SK-N-SH (cell line): ENCODE measurements around the gene OCIAD1. TPM values are rescaled to one million over a fixed set of nuclear protein-coding genes. Genes with fewer than 3 reads are reported as not detected.

ENCODE experiments used
- CTCF ChIA-PET: fragments of 300-600, 350-600 bp; formaldehyde crosslinking; extraction: SDS; loops from one replicate; lab custom pipeline; 2021; lab: Yijun Ruan, JAX
- POLR2A ChIA-PET: fragments of 350-600 bp; sonication (Branson Sonifier 250); formaldehyde crosslinking; extraction: SDS; loops from one replicate; lab custom pipeline; 2020; ENCODE audit warnings: antibody characterized with exemption, inconsistent platforms; lab: Yijun Ruan, JAX
- DNase-seq: peaks from one replicate; pipeline ENCODE4 v3.0.0; 2012
- H2AFZ ChIP-seq: fragments of 200-600 bp; sonication (generic); 2 replicates; pipeline ENCODE4 v1.8.1; 2016; ENCODE audit warnings: antibody characterized with exemption, mild to moderate bottlenecking, low read depth
- H3F3A ChIP-seq: fragments of 200-600 bp; sonication (generic); replicated peaks from 2 replicates; pipeline ENCODE3; 2016; ENCODE audit warnings: antibody characterized with exemption, mild to moderate bottlenecking; ENCODE audit not compliant: insufficient read depth
- H3K27ac ChIP-seq, 2 experiments: fragments of 200-500 bp in 1 of 2; fragments of 200-600 bp in 1 of 2; sonication (Bioruptor generic) in 1 of 2; sonication (generic), shearing (Covaris generic) in 1 of 2; 2 replicates each; pipeline versions ENCODE4 v1.5.1 to v1.6.1; 2014 to 2016; ENCODE audit warnings: low read depth in 2 of 2, inconsistent platforms in 1 of 2, low read length in 1 of 2, mild to moderate bottlenecking in 1 of 2, mixed read lengths in 1 of 2
- H3K27me3 ChIP-seq: fragments of 200-600 bp; sonication (generic), shearing (Covaris generic); 2 replicates; pipeline ENCODE4 v1.6.1; 2016; ENCODE audit warnings: mixed run types; ENCODE audit not compliant: insufficient read depth
- H3K36me3 ChIP-seq, 2 experiments: fragments of 200-500 bp in 1 of 2; fragments of 200-600 bp in 1 of 2; sonication (Bioruptor generic) in 1 of 2; sonication (generic) in 1 of 2; replicated peaks in 1 of 2; 2 replicates each; pipeline versions ENCODE3 to v1.5.1; 2014 to 2016; ENCODE audit warnings: low read length in 1 of 2, mild to moderate bottlenecking in 1 of 2; ENCODE audit not compliant: insufficient read depth in 2 of 2, control insufficient read depth in 1 of 2
- H3K4me1 ChIP-seq, 2 experiments: fragments of 200-500 bp in 1 of 2; fragments of 200-600 bp in 1 of 2; sonication (Bioruptor generic) in 1 of 2; sonication (generic), shearing (Covaris generic) in 1 of 2; 2 replicates each; pipeline versions ENCODE4 v1.5.1 to v1.6.1; 2014 to 2016; ENCODE audit warnings: low read depth in 1 of 2, low read length in 1 of 2, mixed run types in 1 of 2; ENCODE audit not compliant: insufficient read depth in 2 of 2, control insufficient read depth in 1 of 2
- H3K4me2 ChIP-seq: fragments of 200-600 bp; sonication (generic), shearing (Covaris generic); 2 replicates; pipeline ENCODE4 v1.6.1; 2017; ENCODE audit warnings: mixed run types
- H3K4me3 ChIP-seq, 2 experiments: fragments of 200-500 bp in 1 of 2; fragments of 200-600 bp in 1 of 2; sonication (Bioruptor generic) in 1 of 2; sonication (generic), shearing (Covaris generic) in 1 of 2; 2 replicates each; pipeline versions ENCODE4 v1.5.1 to v1.8.1; 2014 to 2016; ENCODE audit warnings: low read depth in 2 of 2, inconsistent platforms in 1 of 2, low read length in 1 of 2, mild to moderate bottlenecking in 1 of 2, mixed read lengths in 1 of 2, moderate library complexity in 1 of 2
- H3K79me2 ChIP-seq: fragments of 200-600 bp; sonication (generic); 2 replicates; pipeline ENCODE4 v1.8.1; 2017; ENCODE audit warnings: mild to moderate bottlenecking; ENCODE audit not compliant: insufficient read depth
- H3K9ac ChIP-seq: fragments of 200-600 bp; sonication (generic); 2 replicates; pipeline ENCODE4 v1.6.1; 2017; ENCODE audit warnings: mixed run types
- H3K9me2 ChIP-seq: fragments of 200-600 bp; sonication (generic); 2 replicates; pipeline ENCODE4 v1.6.1; 2017; ENCODE audit warnings: mixed run types
- H3K9me3 ChIP-seq: fragments of 200-600 bp; sonication (generic); 2 replicates; pipeline ENCODE4 v1.6.1; 2017; ENCODE audit warnings: mixed run types, mild to moderate bottlenecking, moderate library complexity
- H4K20me1 ChIP-seq: fragments of 200-600 bp; sonication (generic); 2 replicates; pipeline ENCODE4 v1.6.1; 2017; ENCODE audit warnings: mild to moderate bottlenecking, mixed run types; ENCODE audit not compliant: insufficient read depth
- CTCF ChIP-seq: fragments of 200-600 bp; sonication (generic); IDR thresholded peaks from 2 replicates; pipeline ENCODE4 v1.6.1; 2017; ENCODE audit warnings: antibody characterized with exemption, mild to moderate bottlenecking, moderate library complexity
- ELF1 ChIP-seq: IDR thresholded peaks from 2 replicates; pipeline ENCODE4 v1.4.0; 2012
- EZH2phosphoT487 ChIP-seq: fragments of 200-600 bp; sonication (generic); IDR thresholded peaks from 2 replicates; pipeline ENCODE4 v1.6.1; 2017; ENCODE audit warnings: low read depth, mixed run types, mild to moderate bottlenecking, antibody characterized with exemption, moderate library complexity, borderline replicate concordance
- FOXM1 ChIP-seq: IDR thresholded peaks from 2 replicates; pipeline ENCODE4 v1.4.0; 2012; ENCODE audit warnings: low read depth, mild to moderate bottlenecking
- IRF3 ChIP-seq: fragments of 150-350 bp; IDR thresholded peaks from 2 replicates; pipeline ENCODE4 v1.6.1; 2016; ENCODE audit warnings: mild to moderate bottlenecking, low read depth, low read length
- JUND ChIP-seq: IDR thresholded peaks from 2 replicates; pipeline ENCODE4 v1.4.0; 2012
- MAX ChIP-seq: IDR thresholded peaks from 2 replicates; pipeline ENCODE4 v1.4.0; 2012; ENCODE audit warnings: low read depth
- MEF2A ChIP-seq: IDR thresholded peaks from 2 replicates; pipeline ENCODE4 v1.4.0; 2012; ENCODE audit warnings: low read depth, borderline replicate concordance
- PBX3 ChIP-seq: IDR thresholded peaks from 2 replicates; pipeline ENCODE4; 2012
- REST ChIP-seq: IDR thresholded peaks from 2 replicates; pipeline ENCODE4 v1.6.1; 2012; ENCODE audit warnings: mild to moderate bottlenecking, low read depth, low read length, moderate library complexity
- TAF1 ChIP-seq: IDR thresholded peaks from 2 replicates; pipeline ENCODE4 v1.6.1; 2012; ENCODE audit warnings: low read depth, mild to moderate bottlenecking, low read length, moderate library complexity, borderline replicate concordance
- TCF12 ChIP-seq: IDR thresholded peaks from 2 replicates; pipeline ENCODE4 v1.4.0; 2012
- USF1 ChIP-seq: IDR thresholded peaks from 2 replicates; pipeline ENCODE4 v1.4.0; 2012; ENCODE audit warnings: low read depth, borderline replicate concordance
- ZBTB33 ChIP-seq: IDR thresholded peaks from 2 replicates; pipeline ENCODE4 v1.4.0; 2012; ENCODE audit warnings: low read depth, borderline replicate concordance
- WGBS: methylation state at CpG from one replicate; pipeline ENCODE4 v1.1.6; 2017; ENCODE audit warnings: low lambda C conversion rate; 5-methylcytosine and 5-hydroxymethylcytosine counted together
- polyA plus RNA-seq, 3 experiments: library from polyadenylated mRNA; depleted of rRNA; stranded (reverse); fragments of >200 nt; gene quantifications; 2 replicates each; pipeline ENCODE4 v1.2.3, GENCODE V29; 2012

OCIAD1 gene
- polyA plus RNA-seq, 1 of the 3 experiments (the other 2 are of a cell fraction) = 113 TPM

GRCh38 chr4:48899432-48899749, 68.5 kb downstream of the OCIAD1 start:
- ChIA-PET CTCF (no interaction called here), POLR2A (no interaction called here)
- H3K4me1 ChIP-seq = peaks cover 2 to 25% of the 10 kb centered on the region in 2 experiments; a peak in 3 of 4 replicates
- H3K27ac ChIP-seq = peak overlapping the region in 1 of 2 experiments; percentile 73; a peak in 2 of 4 replicates
- TF ChIP-seq ZBTB33 (no peak), PBX3 (no peak), IRF3 (no peak), JUND (no peak), MAX (no peak), TCF12 (no peak), REST (no peak), ELF1 (no peak), MEF2A (no peak), USF1 (no peak), TAF1 (no peak), CTCF (no peak), FOXM1 (no peak), EZH2phosphoT487 (no peak)
- H3K9me2 ChIP-seq = no peaks in the 10 kb centered on the region
- H4K20me1 ChIP-seq = no peaks in the 10 kb centered on the region
- no peak for DNase-seq
- H3K79me2 ChIP-seq = peaks cover 41% of the 10 kb centered on the region
- H3K27me3 ChIP-seq = no peaks in the 10 kb centered on the region
- H3F3A ChIP-seq = peaks cover 24% of the 10 kb centered on the region
- H3K4me2 ChIP-seq = peak overlapping the region; percentile 56
- H3K36me3 ChIP-seq = peaks cover 60 to 64% of the 10 kb centered on the region in 2 experiments
- 42% methylated on average over 1 of the region's 1 CpG for WGBS
- peak overlapping the region; percentile 8; the same call in 1 of the 2 replicates for H3K9ac ChIP-seq
- H3K4me3 ChIP-seq = no peak overlapping the region; a peak in 1 of 4 replicates
- peak overlapping the region; percentile 33 for H2AFZ ChIP-seq
- no peaks in the 10 kb centered on the region for H3K9me3 ChIP-seq
